ENCODE results near the gene MYLK. TPM values are rescaled to one million over a fixed set of nuclear protein-coding genes. Genes with fewer than 3 reads are reported as not detected.

The MYLK gene
- polyA plus RNA-seq, 3 donors, result 0.35 to 1.3 (median 0.51) TPM

DNA sequence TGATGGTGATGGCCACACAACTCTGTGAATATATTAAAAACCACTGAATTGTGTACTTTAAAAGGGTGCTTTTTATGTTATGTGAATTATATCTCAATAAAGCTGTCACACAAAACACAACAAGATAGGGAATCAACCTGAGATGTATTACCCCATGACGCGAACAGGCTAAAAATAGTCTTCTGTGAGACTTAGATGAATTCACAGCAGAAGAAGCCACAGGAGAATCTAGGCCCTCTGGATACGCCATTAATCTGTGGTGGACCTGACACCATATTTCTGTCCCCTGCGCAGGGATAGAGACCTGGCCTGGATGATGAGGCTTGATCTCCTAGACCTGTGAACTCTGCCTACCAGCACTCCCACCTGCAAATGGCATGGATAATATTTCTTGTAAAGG is 153.3 kb downstream of the MYLK start:
- H4K20me1 ChIP-seq (ENCODE audit: insufficient read depth, low read length), result no peaks in the 10 kb centered on the region
- H3K27me3 Mint-ChIP-seq (ENCODE audit: low read depth in 3 of 3), result peaks cover 0 to 3% (median 2%) of the 10 kb centered on the region in 3 donors
- intact Hi-C loops (cut with micrococcal nuclease), result no loop called here
- H3K4me3 ChIP-seq (replicated peaks in 1 of 3; ENCODE audit: low read depth in 2 of 3, low read length in 3 of 3), result no peak overlapping the region
- H3K4me3 Mint-ChIP-seq, result no peak overlapping the region
- no peaks in the 10 kb centered on the region for H3K27me3 ChIP-seq (ENCODE audit: control insufficient read depth in 2 of 2, insufficient read depth in 2 of 2, low read length in 2 of 2)
- no peaks in the 10 kb centered on the region for H3K9me3 Mint-ChIP-seq
- no peaks in the 10 kb centered on the region for H3K36me3 Mint-ChIP-seq
- H3K27ac ChIP-seq (ENCODE audit: low read depth in 1 of 2, low read length in 2 of 2), result no peak overlapping the region
- no peak for DNase-seq
- H3K36me3 ChIP-seq (replicated peaks in 1 of 2; ENCODE audit: control insufficient read depth in 1 of 2, insufficient read depth in 2 of 2, low read length in 2 of 2), result no peaks in the 10 kb centered on the region
- H3K4me1 ChIP-seq (ENCODE audit: control insufficient read depth in 1 of 2, insufficient read depth in 2 of 2, low read length in 2 of 2), result no peaks in the 10 kb centered on the region
- TF ChIP-seq, protein P1, sequence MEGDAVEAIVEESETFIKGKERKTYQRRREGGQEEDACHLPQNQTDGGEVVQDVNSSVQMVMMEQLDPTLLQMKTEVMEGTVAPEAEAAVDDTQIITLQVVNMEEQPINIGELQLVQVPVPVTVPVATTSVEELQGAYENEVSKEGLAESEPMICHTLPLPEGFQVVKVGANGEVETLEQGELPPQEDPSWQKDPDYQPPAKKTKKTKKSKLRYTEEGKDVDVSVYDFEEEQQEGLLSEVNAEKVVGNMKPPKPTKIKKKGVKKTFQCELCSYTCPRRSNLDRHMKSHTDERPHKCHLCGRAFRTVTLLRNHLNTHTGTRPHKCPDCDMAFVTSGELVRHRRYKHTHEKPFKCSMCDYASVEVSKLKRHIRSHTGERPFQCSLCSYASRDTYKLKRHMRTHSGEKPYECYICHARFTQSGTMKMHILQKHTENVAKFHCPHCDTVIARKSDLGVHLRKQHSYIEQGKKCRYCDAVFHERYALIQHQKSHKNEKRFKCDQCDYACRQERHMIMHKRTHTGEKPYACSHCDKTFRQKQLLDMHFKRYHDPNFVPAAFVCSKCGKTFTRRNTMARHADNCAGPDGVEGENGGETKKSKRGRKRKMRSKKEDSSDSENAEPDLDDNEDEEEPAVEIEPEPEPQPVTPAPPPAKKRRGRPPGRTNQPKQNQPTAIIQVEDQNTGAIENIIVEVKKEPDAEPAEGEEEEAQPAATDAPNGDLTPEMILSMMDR (IDR thresholded peaks at IDR 0.05), result no peak
- no peak overlapping the region for H3K9ac ChIP-seq (ENCODE audit: insufficient read depth, low read length, poor library complexity, severe bottlenecking)
- H3K79me2 ChIP-seq (ENCODE audit: insufficient read depth, low read length), result no peaks in the 10 kb centered on the region
- no peak overlapping the region for H3K4me2 ChIP-seq (replicated peaks; ENCODE audit: extremely low read depth, low read length, poor library complexity, severe bottlenecking)
- H3K9me3 ChIP-seq (replicated peaks in 1 of 2; ENCODE audit: control insufficient read depth in 1 of 2, insufficient read depth in 1 of 2, low read length in 2 of 2), result no peaks in the 10 kb centered on the region
- no peak overlapping the region for H3K27ac Mint-ChIP-seq
- no peak overlapping the region for H2AFZ ChIP-seq (ENCODE audit: insufficient read depth, low read depth, low read length, poor library complexity, severe bottlenecking)
- 100% methylated on average over 3 of the region's 4 CpGs for WGBS (ENCODE audit: insufficient coverage)
- H3K4me1 Mint-ChIP-seq, result no peaks in the 10 kb centered on the region

DNA sequence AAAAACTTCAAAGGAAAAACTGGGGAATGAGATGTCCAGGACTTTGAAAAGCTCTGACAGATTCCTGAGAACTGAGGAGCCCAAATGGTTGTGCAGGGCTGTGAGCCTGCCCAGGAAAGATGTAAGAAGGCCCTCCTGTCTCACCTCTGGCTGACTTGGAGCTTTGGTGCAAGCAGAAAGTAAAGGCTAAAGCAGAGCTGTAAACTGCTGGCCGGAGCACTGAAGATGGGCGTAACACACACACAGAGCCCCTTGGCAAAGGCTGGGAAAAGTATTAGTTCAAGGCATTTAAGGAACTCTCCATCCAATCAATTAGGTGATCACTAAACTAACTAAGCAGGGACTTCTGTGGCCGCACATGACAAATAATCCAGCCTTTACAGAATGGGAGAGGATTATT is 155.1 kb downstream of the MYLK start:
- no peaks in the 10 kb centered on the region for H3K9me3 Mint-ChIP-seq
- H3K27me3 Mint-ChIP-seq (ENCODE audit: low read depth in 3 of 3), result peaks cover 0 to 3% (median 2%) of the 10 kb centered on the region in 3 donors
- Histone ChIP-seq H3K9ac (ENCODE audit: insufficient read depth, low read length, poor library complexity, severe bottlenecking) (no peak overlapping the region), H3K9me3 (replicated peaks in 1 of 2; ENCODE audit: control insufficient read depth in 1 of 2, insufficient read depth in 1 of 2, low read length in 2 of 2) (no peaks in the 10 kb centered on the region), H3K4me3 (replicated peaks in 1 of 3; ENCODE audit: low read depth in 2 of 3, low read length in 3 of 3) (no peak overlapping the region), H3K4me1 (ENCODE audit: control insufficient read depth in 1 of 2, insufficient read depth in 2 of 2, low read length in 2 of 2) (no peaks in the 10 kb centered on the region), H3K79me2 (ENCODE audit: insufficient read depth, low read length) (no peaks in the 10 kb centered on the region), H3K27ac (ENCODE audit: low read depth in 1 of 2, low read length in 2 of 2) (no peak overlapping the region), H3K4me2 (replicated peaks; ENCODE audit: extremely low read depth, low read length, poor library complexity, severe bottlenecking) (no peak overlapping the region), H2AFZ (ENCODE audit: insufficient read depth, low read depth, low read length, poor library complexity, severe bottlenecking) (no peak overlapping the region), H3K27me3 (ENCODE audit: control insufficient read depth in 2 of 2, insufficient read depth in 2 of 2, low read length in 2 of 2) (no peaks in the 10 kb centered on the region), H4K20me1 (ENCODE audit: insufficient read depth, low read length) (no peaks in the 10 kb centered on the region), H3K36me3 (replicated peaks in 1 of 2; ENCODE audit: control insufficient read depth in 1 of 2, insufficient read depth in 2 of 2, low read length in 2 of 2) (no peaks in the 10 kb centered on the region)
- no peaks in the 10 kb centered on the region for H3K4me1 Mint-ChIP-seq
- H3K36me3 Mint-ChIP-seq, result no peaks in the 10 kb centered on the region
- H3K27ac Mint-ChIP-seq, result peak overlapping the region in 1 of 7 donors; percentile 33
- no CpG with 5 or more reads among the region's 3 CpGs for WGBS (ENCODE audit: insufficient coverage)
- no peak for DNase-seq
- H3K4me3 Mint-ChIP-seq, result no peak overlapping the region
- TF ChIP-seq, protein P1 (IDR thresholded peaks at IDR 0.05), result no peak
- intact Hi-C loops (cut with micrococcal nuclease), result no loop called here

All from CD14-positive monocyte (primary cell).